Coronary artery (tissue), 2 donors: ENCODE measurements around the gene ARFIP1.

Source experiments
- DNase-seq: peaks from one replicate; pipeline ENCODE4 v3.0.0-alpha.2; 2017; ENCODE audit warnings: low spot score
- H3K27ac ChIP-seq, 2 donors: fragments of 200-600 bp; sonication (generic); one replicate each; pipeline ENCODE4 v1.5.1; 2016 to 2019
- H3K4me3 ChIP-seq: fragments of 200-600 bp; sonication (generic); 2 replicates; pipeline ENCODE4 v1.5.1; 2016; ENCODE audit warnings: mild to moderate bottlenecking, moderate library complexity
- CTCF ChIP-seq: fragments of 200-600 bp; sonication (generic); IDR thresholded peaks from one replicate; pipeline ENCODE4 v1.5.1; 2019; ENCODE audit warnings: antibody characterized with exemption

ARFIP1 gene

GRCh38 chr4:152877868-152878267 is 98.1 kb downstream of the ARFIP1 start:
- H3K4me3 ChIP-seq: no peak overlapping the region
- no peak overlapping the region for H3K27ac ChIP-seq
- TF ChIP-seq CTCF: no peak

GRCh38 chr4:152880263-152880662 is 100.5 kb downstream of the ARFIP1 start:
- H3K4me3 ChIP-seq: no peak overlapping the region
- no peak for DNase-seq
- no peak overlapping the region for H3K27ac ChIP-seq
- no peak for TF ChIP-seq CTCF

More at GRCh38 chr4:152877868-152878267, 98.1 kb downstream of the ARFIP1 start:
- DNase-seq: no peak

GRCh38 chr4:152881974-152882373 is 102.2 kb downstream of the ARFIP1 start:
- DNase-seq: no peak
- Histone ChIP-seq H3K4me3 (no peak overlapping the region), H3K27ac (no peak overlapping the region)
- TF ChIP-seq CTCF: no peak

- no peak for TF ChIP-seq CTCF
- H3K4me3 ChIP-seq: no peak overlapping the region
- no peak for DNase-seq
- no peak overlapping the region for H3K27ac ChIP-seq
Observed at GRCh38 chr4:152885185-152885584, 105.4 kb downstream of the ARFIP1 start.

GRCh38 chr4:152886201-152886600 is 106.4 kb downstream of the ARFIP1 start:
- no peak overlapping the region for H3K27ac ChIP-seq
- H3K4me3 ChIP-seq: no peak overlapping the region
- no peak for DNase-seq
- TF ChIP-seq CTCF: no peak

GRCh38 chr4:152887981-152888380 is 108.2 kb downstream of the ARFIP1 start:
- Histone ChIP-seq H3K27ac (no peak overlapping the region), H3K4me3 (no peak overlapping the region)
- TF ChIP-seq CTCF: no peak
- DNase-seq: no peak

- Histone ChIP-seq H3K27ac (no peak overlapping the region), H3K4me3 (no peak overlapping the region)
- DNase-seq: no peak
- TF ChIP-seq CTCF: no peak
Observed at GRCh38 chr4:152892974-152893373, 113.2 kb downstream of the ARFIP1 start.
